Suppressor macrophage treated with lipopolysaccharide for 1 hour (primary cell): ENCODE results near the gene SPEM2.

ENCODE experiments used
- DNase-seq, 3 donors: peaks; one replicate each; pipeline ENCODE4 v3.0.0-alpha.2; 2020 to 2022

The SPEM2 gene

GRCh38 chr17:7425316-7425715 lies at the start of gene SPEM2:
TSS of gene SPEM2 (plus strand) at chr17:7425616. CDS start at chr17:7425689, 73 bp downstream.
- DNase-seq, result no peak

- no peak for DNase-seq
Measured at GRCh38 chr17:7379134-7379533, 46.3 kb upstream of the SPEM2 start.

GRCh38 chr17:7380321-7380720 lies 45.1 kb upstream of the SPEM2 start:
- DNase-seq, result peak in 1 of 3 donors; percentile 17

- DNase-seq, result peak in 1 of 3 donors; percentile 34
Measured at GRCh38 chr17:7380855-7381683, 44.3 kb upstream of the SPEM2 start, which contains the start of gene TNK1. TSS of gene TNK1 (plus strand) at chr17:7381089. CDS start at chr17:7382927, 1,838 bp downstream.

GRCh38 chr17:7382901-7383300 lies 42.5 kb upstream of the SPEM2 start:
- DNase-seq, result no peak

GRCh38 chr17:7383371-7383741 lies 42.1 kb upstream of the SPEM2 start:
- DNase-seq, result no peak

GRCh38 chr17:7383742-7384488 lies 41.5 kb upstream of the SPEM2 start:
- DNase-seq, result peak; percentile 41 to 72 (median 51)

- no peak for DNase-seq
Measured at GRCh38 chr17:7384489-7385081, 40.8 kb upstream of the SPEM2 start.

- DNase-seq, result no peak
Measured at GRCh38 chr17:7388856-7389255, 36.6 kb upstream of the SPEM2 start.

- no peak for DNase-seq
Measured at GRCh38 chr17:7389924-7390910, 35.2 kb upstream of the SPEM2 start.

GRCh38 chr17:7391307-7391706 lies 34.1 kb upstream of the SPEM2 start:
- DNase-seq, result no peak

GRCh38 chr17:7392696-7393612 lies 32.5 kb upstream of the SPEM2 start:
- no peak for DNase-seq

GRCh38 chr17:7393613-7394451 lies 31.6 kb upstream of the SPEM2 start:
- peak in 2 of 3 donors; percentile 22 to 33 for DNase-seq

- DNase-seq, result peak; percentile 83 to 94 (median 88)
Measured at GRCh38 chr17:7394452-7395191, 30.8 kb upstream of the SPEM2 start, which contains the start of gene PLSCR3. TSS of gene PLSCR3 (minus strand) at chr17:7394525. CDS start at chr17:7394110, 415 bp downstream.

- DNase-seq, result no peak
Measured at GRCh38 chr17:7396147-7396546, 29.3 kb upstream of the SPEM2 start.

- DNase-seq, result no peak
Measured at GRCh38 chr17:7398612-7399011, 26.8 kb upstream of the SPEM2 start.

GRCh38 chr17:7403043-7403726 lies 22.2 kb upstream of the SPEM2 start:
- DNase-seq, result no peak

GRCh38 chr17:7403727-7403976 lies 21.8 kb upstream of the SPEM2 start:
- DNase-seq, result no peak
